WI38 (cell line): ENCODE measurements around the gene PPP6R2.

Source experiments
- H3K4me3 ChIP-seq: 2 replicates; pipeline ENCODE4 v1.5.1; 2011; ENCODE audit warnings: low read depth, mild to moderate bottlenecking, control low read depth, low read length
- TF ChIP-seq, protein P1 (sequence below): IDR thresholded peaks from 2 replicates; pipeline ENCODE4 v1.5.1; 2012; ENCODE audit warnings: low read depth, mild to moderate bottlenecking, control low read depth, low read length

Gene PPP6R2

GRCh38 chr22:50307890-50308596 is 35.1 kb upstream of the PPP6R2 start:
- H3K4me3 ChIP-seq = no peak overlapping the region
- TF ChIP-seq, protein P1, sequence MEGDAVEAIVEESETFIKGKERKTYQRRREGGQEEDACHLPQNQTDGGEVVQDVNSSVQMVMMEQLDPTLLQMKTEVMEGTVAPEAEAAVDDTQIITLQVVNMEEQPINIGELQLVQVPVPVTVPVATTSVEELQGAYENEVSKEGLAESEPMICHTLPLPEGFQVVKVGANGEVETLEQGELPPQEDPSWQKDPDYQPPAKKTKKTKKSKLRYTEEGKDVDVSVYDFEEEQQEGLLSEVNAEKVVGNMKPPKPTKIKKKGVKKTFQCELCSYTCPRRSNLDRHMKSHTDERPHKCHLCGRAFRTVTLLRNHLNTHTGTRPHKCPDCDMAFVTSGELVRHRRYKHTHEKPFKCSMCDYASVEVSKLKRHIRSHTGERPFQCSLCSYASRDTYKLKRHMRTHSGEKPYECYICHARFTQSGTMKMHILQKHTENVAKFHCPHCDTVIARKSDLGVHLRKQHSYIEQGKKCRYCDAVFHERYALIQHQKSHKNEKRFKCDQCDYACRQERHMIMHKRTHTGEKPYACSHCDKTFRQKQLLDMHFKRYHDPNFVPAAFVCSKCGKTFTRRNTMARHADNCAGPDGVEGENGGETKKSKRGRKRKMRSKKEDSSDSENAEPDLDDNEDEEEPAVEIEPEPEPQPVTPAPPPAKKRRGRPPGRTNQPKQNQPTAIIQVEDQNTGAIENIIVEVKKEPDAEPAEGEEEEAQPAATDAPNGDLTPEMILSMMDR = no peak

DNA sequence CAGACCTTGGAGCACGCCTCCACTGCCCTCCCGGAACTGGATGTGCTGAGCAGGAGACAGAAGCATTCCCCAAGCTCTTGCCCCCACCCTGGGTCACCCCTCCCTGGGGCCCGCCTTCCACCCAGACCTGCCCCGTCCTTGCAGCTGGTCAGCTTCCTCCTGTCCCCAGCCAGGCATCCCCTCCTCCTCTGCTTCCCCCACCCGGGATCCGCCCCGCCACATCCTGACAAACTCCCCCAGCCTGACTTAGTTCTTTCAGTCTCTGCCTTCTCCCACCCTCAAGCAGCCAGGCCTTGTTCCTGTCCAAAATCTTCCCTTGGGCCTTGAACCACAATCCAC is 34.6 kb upstream of the PPP6R2 start:
- TF ChIP-seq, protein P1 = no peak
- no peak overlapping the region for H3K4me3 ChIP-seq

- TF ChIP-seq, protein P1 = no peak
- no peak overlapping the region for H3K4me3 ChIP-seq
These were observed 34.0 kb upstream of the PPP6R2 start for GRCh38 chr22:50308986-50309600.

DNA sequence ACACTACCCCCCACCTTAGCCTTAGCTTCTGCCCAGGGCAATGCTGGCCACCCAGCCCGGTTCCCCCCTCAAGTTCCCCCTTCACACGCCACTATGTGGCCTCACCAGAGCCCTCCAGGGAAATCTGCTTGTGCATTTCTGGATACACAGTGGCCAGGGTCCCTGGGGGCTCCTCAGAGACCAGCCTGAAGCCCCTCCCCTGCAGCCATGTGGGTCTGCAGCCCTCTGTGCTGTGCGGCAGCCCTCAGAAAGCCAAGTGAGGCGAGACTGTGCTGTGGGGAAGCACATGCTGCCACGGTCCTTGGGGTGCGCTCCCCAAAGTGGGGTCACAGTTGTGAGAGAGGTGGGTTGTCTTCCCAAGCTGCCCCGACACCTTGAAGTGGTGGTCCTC is 33.5 kb upstream of the PPP6R2 start:
- TF ChIP-seq, protein P1 = no peak
- no peak overlapping the region for H3K4me3 ChIP-seq

DNA sequence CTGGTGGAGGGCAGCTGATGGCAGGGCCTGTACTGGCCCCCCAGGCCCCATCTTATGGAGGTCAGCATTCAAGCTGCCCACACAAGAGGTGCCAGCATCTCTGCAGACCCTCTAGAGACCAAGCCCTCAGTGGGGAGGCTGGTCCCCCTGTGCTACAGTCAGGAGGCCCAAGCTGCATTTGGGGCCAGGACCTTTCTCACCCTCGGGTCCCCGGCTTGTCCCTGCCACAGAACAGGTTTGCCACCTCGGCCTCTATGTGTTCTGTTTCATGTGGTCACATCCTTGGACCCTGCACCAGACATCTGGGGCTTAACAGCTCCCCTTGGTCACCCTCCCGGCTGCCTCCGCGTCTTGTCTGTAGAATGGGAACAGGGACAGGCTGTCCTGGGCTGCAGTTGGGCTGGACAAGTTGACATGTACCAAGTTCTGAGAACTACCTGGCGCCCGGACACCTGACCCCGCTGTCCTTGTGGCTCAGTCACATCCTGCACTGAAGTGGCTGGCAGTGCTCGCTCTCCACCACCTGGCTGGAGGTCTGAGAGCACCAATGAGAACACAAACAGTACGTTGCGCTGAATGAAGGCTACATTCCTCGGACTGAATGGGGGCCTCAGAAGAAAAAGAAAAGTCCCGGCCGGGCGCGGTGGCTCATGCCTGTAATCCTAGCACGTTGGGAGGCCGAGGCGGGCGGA is 33.0 kb upstream of the PPP6R2 start:
- H3K4me3 ChIP-seq = no peak overlapping the region
- TF ChIP-seq, protein P1 = no peak

DNA sequence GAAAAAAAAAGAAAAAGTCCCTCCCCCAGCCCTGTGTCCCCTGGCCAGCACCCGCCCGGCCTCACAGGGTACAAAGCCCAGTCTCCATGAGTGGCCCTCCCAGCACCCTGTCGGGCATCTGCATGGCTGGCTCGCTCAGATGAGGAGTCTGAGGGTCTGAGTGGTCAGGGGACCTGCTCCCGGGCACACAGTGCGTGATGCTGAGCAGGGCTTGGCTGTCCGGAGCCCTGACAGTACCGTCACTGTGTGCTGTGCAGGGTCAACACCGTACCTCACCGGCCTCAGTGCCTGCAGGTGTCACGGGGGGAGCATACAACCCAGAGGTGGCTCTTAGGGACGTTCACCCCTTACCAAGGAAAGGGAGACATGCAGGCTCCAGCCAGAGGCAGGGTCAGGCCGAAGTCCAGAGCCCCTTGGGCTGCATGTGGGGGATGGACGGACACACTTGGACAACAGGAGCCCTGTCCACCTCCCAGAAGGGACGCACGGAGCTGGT is 32.1 kb upstream of the PPP6R2 start:
- TF ChIP-seq, protein P1 = no peak

More for the DNA sequence above, 32.1 kb upstream of the PPP6R2 start:
- H3K4me3 ChIP-seq = no peak overlapping the region
